NCI-H1417 treated with DMSO at 0.1 percent for 48 hours (cell line): Measurements from ENCODE around the gene NPFFR1.
"Not testable (repeated sequence)": the region's sequence is repeated elsewhere in the genome, so short reads cannot be mapped to it uniquely, and the experiment has no call there.

Experiments used
- DNase-seq: peaks from one replicate; lab custom pipeline; 2025; lab: John Stamatoyannopoulos, UW

The NPFFR1 gene

DNA sequence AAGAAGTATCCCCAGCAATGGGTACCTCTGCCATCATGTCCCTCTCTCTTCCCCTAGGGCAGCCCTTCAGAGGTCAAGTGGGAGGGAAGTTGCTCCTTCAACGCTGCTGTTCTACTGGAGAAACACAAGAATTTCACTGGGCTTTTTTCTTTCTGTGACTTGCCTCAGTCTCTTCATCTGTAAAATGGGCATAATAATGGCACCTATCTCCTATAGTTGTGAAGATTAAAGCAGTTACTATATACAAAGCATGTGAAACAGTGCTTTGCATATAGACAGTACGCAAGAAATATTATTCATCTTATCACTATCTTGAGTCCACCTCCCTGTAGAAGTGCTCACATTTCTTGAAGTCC is 1.6 kb upstream of the NPFFR1 start:
- DNase-seq = no peak

DNA sequence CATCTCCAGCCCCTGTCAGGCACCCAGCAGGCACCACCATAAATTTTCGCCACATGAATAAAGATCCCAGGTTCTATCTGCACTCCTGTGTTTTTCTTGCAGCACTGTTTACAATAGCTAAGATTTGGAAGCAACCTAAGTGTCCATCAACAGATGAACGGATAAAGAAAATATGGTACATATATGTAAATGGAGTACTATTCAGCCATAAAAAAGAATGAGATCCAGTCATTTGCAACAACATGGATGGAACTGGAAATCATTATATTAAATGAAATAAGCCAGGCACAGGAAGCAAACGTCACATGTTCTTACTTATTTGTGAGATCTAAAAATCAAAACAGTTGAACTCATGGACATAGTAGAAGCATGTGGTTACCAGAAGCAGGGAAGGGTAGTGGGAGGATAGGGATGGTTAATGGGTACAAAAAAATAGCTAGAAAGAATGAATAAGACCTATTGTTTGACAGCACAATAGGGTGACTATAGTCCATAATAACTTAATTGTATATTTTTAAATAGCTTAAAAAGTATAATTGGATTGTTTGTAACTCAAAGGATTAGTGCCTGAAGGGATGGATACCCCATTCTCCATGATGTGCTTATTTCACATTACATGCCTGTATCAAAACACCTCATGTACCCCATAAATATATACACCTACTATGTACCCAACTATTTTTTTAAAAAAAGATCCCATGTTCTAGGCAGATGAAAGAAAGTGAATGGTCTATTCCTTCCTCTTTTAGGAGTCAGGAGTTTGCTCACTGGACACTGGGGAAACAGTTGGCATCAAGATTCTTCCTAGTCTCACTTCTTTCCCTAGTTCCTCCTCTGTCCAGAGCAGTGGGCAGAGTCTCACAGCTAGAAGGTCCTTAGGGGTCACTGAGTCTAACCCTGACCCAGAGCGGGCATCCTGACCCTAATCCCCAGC is 1.0 kb upstream of the NPFFR1 start:
- no peak for DNase-seq

DNA sequence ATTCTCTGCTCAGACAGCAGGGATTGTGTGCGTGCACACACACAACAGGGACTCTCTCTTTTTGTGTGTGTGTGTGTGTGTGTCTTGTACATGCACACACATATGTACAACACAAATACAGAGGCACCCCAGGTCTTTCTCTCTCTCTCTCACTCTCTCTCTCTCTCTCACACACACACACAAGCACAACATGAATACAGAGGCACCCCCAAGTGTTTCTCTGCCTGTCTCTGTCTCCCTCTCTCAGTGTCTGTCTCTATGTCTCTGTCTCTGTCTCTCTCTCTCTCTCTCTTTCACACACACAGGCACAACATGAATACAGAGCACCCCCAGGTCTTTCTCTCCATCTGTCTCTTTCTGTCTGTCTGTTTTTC is 746 bp downstream of the NPFFR1 start:
- no peak for DNase-seq

DNA sequence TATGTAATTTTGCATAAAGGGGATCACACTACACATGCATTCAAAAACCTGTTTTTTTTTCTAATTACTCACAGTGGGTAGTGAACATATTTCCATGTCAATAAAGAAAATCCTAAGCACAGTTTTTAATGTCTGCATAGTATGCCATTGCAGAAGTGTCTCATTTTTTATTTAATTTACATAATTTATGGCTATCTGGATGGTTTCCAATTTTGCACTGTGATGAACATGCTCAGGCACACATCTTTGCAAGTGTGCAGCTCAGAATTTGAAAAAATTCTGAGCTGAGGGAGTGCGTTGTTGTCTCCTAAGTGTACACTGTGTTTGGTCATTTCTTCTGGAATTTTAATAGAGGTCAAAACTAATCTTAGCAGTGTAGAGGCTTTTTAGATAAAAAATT is 2.2 kb downstream of the NPFFR1 start:
- no peak for DNase-seq

DNA sequence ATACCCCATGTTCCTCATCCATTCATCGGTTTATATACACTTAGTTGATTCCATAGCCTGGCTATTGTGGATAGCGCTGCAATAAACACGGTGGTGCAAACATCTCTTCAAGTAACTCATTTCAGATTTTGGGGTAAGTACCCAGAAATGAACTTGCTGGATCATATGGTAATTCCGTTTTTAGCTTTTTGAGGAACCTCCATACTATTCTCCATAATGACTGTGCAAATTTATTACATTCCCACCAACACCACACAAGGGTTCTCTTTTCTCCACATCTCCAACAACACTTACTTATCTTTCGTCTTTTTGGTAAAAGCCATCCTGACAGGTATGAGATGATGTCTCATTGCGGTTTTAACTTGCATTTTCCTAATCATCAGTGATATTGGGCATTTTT is 3.7 kb downstream of the NPFFR1 start:
- no peak for DNase-seq

GRCh38 chr10:70277396-70278030 is 6.3 kb downstream of the NPFFR1 start:
- no peak for DNase-seq

DNA sequence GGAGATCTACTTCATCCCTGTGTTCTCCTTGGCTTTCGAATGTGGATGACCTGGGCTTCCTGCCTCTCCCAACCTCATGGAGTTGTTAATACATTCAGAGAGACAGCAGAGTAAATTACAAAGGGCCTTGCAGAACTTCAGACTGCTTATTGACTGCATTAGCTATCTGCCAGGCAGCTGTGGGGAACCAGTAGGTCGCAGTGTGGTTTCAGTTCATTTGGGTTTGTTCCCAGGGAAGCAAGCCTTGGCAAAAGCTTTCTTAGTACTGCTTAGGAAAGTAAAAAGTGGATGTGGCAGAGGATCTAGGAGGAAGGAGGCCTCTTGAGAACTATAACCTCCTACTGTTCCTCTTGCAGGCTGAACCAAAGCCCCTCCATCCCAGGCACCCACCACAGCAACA is 9.2 kb downstream of the NPFFR1 start:
- no peak for DNase-seq

GRCh38 chr10:70272925-70273316 is 10.9 kb downstream of the NPFFR1 start:
- DNase-seq = no peak

- DNase-seq = no peak
These were observed 11.5 kb downstream of the NPFFR1 start for GRCh38 chr10:70271996-70272924.

DNA sequence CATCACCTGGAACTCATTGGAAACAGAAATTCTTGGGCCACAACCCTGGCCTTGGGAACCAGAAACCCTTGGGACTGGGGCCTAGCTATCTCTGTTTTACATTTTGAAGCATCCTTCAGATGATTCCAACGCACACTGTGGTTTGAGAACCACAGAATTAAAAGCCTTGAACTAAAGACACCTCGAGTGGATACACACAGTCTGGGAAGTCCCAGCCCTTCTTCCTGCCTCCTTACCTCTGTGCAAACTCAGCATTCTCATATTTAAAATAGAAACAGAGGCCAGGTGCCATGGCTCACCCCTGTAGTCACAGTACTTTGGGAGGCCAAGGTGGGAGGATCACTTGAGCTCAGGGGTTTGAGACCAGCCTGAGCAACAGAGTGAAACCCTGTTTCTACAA is 12.9 kb downstream of the NPFFR1 start:
- DNase-seq = no peak

DNA sequence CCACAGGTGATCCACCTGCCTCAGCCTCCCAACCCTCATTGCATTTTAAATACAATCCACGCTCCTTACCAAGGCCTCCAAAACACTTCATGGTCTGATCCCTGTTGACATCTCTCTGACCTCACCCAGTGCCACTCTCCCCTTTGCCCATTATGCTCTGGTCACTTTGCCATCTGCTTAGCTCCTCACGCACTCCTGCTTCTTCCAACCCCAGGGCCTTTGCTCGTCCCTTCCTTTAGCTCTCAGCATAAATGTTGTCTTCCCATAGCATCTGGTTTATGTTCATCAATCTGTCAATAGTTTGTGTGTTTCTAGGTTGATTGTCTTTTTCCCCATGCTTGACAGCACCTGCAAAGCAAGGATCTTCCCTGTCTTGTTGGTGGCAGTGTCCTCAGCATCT is 14.1 kb downstream of the NPFFR1 start:
- no peak for DNase-seq

DNA sequence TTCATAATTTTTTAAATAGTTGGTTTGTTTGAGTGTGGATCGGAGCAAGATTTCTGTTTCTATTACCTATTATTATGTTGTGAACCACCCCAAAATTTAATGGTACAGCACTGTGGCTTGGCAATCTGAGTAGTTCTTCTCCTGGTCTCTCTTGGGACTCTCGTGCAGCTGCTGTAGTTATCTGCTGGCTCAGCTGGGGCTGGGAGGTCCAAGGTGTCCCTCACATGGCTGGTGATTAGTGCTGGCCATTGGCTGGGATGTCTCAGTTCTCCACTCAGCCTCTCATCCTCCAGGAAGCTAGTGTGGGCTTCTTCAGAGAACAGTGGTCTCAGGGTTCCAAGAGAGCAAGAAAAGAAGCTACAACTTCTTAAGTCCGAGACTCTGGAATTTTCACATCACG is 15.4 kb downstream of the NPFFR1 start:
- no peak for DNase-seq

- DNase-seq = no peak
These were observed 16.5 kb downstream of the NPFFR1 start for GRCh38 chr10:70267161-70267933.

GRCh38 chr10:70266701-70267100 is 17.1 kb downstream of the NPFFR1 start:
- no peak for DNase-seq

DNA sequence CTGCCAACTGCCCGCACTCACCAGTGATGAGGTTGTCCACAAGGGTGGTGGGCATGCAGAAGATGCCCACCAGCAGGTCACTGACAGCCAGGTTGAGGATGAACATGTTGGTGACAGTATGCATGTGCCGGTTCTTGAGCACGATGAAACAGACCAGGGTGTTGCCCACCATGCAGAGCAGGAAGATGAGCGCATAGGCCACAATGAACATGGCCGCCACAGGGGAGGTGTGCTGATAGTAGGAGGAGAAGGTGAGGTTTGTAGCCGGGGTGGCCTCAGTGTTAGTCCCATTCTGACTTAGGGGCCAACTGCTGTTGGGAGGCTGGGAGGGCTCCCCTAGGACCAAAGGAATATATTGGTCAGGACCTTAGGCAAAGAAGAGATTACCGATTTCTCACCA is 17.7 kb downstream of the NPFFR1 start:
- DNase-seq = no peak

DNA sequence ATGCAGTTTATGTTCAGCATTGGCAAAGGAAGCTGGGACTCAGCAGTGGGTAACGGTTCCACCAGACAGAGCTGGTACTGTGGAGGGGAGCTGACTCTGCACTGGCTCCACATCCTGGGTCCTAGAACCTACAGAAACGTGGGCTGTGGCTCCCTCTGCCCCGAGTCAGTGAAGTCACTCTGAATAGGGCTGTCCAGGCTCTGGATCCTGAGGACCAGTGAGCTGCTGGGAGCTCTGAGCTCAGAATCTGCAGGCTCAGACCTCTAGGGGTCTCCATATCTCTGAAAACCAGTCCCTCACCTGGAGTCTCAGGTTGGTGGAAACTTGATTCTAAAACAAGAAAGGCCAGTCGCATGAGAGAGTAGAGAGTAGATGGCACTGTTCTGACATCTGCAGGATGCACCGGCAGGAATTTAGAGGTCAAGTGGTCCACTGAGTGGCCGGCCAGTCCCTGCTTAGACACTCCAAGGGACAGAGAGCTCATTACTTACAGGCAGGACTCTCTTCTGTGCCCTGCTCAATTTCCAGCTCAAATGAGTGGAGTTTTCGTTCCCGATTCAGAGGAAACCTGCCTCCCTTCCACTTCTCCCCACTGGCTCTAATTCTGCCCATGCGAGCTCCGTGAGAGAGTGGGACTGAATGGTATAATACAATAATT is 18.6 kb downstream of the NPFFR1 start:
- no peak for DNase-seq

DNA sequence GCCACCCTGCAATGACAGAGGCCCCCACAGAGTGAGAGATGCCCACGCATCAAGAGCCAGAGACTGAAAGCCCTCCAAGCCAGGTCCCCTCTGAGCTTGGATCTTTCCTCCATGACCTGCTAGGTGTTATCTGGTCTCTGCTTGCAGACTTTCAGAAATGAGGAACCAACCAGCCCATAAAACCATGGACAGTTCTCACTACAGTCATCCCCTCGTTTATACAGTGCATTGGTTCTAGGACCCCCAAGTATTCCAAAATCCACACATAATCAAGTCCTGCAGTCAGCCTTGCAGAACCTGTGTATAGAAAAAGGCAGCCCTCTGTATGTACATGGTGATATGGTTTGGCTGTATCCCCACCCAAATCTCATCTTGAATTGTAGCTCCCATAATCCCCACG is 23.1 kb downstream of the NPFFR1 start:
- no peak for DNase-seq

- no peak for DNase-seq
These were observed 23.5 kb downstream of the NPFFR1 start for GRCh38 chr10:70260259-70260658.

DNA sequence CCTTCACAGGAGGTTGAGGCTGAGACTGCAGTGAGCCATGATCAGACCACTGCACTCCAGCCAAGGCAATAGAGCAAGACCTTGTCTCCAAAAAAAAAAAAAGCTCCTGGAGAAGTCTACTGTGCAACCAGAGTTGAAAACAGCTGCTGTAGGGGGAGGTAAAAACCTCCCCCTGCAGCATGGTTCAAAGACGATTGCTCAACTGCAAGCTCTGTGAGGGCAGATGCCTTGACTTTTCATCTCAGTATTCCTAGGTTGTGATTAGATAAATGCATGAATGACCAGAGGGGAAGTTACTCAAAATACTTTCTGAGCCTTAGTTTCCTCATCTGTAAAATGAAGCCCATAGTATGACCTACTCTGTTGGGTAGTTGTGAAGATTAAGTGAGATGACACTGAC is 25.6 kb downstream of the NPFFR1 start:
- DNase-seq = no peak

- not testable (repeated sequence) for DNase-seq
These were observed 26.0 kb downstream of the NPFFR1 start for GRCh38 chr10:70257816-70258215.

GRCh38 chr10:70256463-70256862 is 27.3 kb downstream of the NPFFR1 start:
- DNase-seq = no peak
